ENCODE measurements around the gene CDK14. TPM values are rescaled to one million over a fixed set of nuclear protein-coding genes. Genes with fewer than 3 reads are reported as not detected.

Gene CDK14
- total and polyA plus RNA-seq, 2 donors (not counting 3 experiments of a cell fraction or from before 2014, with no cell fraction given): 5.5 to 34.2 TPM

GRCh38 chr7:90958647-90959046, 362.5 kb downstream of the CDK14 start:
- no peak for DNase-seq (ENCODE audit: low read depth, low spot score)
- no peak for TF ChIP-seq GATA2 (IDR thresholded peaks at IDR 0.05; ENCODE audit: insufficient read depth, insufficient read length, low read depth, low read length)
- no peak for TF ChIP-seq FOS (IDR thresholded peaks at IDR 0.05; ENCODE audit: borderline replicate concordance, insufficient read depth, low read length)
- TF ChIP-seq POLR2A (IDR thresholded peaks at IDR 0.05; ENCODE audit: low read depth, low read length): no peak
- TF ChIP-seq EZH2 (IDR thresholded peaks at IDR 0.05; ENCODE audit: borderline replicate concordance, low read depth, low read length, severe bottlenecking): no peak
- no peak for TF ChIP-seq POLR2AphosphoS5 (IDR thresholded peaks at IDR 0.05; ENCODE audit: insufficient read depth, low read depth, low read length)
- no peak for TF ChIP-seq MYC (IDR thresholded peaks at IDR 0.05; ENCODE audit: low read depth, low read length)
- TF ChIP-seq JUN (IDR thresholded peaks at IDR 0.05; ENCODE audit: borderline replicate concordance, insufficient read depth, insufficient read length, low read depth): no peak
- no peak for TF ChIP-seq MAX (IDR thresholded peaks at IDR 0.05; ENCODE audit: insufficient read depth, insufficient read length)
- no peak for TF ChIP-seq CTCF (IDR thresholded peaks at IDR 0.05; ENCODE audit: extremely low read depth in 1 of 2, insufficient read depth in 1 of 2, low read depth in 1 of 2, low read length in 2 of 2)
- intact Hi-C loops (cut with micrococcal nuclease) (no loop called here), dilution Hi-C loops (cut with MboI; ENCODE audit: extremely low pct_ligation_motif_present, low sequenced_read_pairs) (no loop called here)
- H3K9ac ChIP-seq (replicated peaks; ENCODE audit: extremely low read depth, insufficient read depth, low read length): no peak overlapping the region
- no peaks in the 10 kb centered on the region for H3K9me3 ChIP-seq (replicated peaks; ENCODE audit: control insufficient read depth, insufficient read depth, low read length)
- no peaks in the 10 kb centered on the region for H4K20me1 ChIP-seq (replicated peaks; ENCODE audit: control insufficient read depth, extremely low read depth, insufficient read depth, low read length)
- no peaks in the 10 kb centered on the region for H3K27me3 ChIP-seq (ENCODE audit: control insufficient read depth in 2 of 2, insufficient read depth in 2 of 2, low read length in 2 of 2)
- H3K9me1 ChIP-seq (replicated peaks; ENCODE audit: control insufficient read depth, extremely low read depth, insufficient read depth, low read length): no peaks in the 10 kb centered on the region
- no peak overlapping the region for H2AFZ ChIP-seq (ENCODE audit: low read depth, low read length)
- no peak overlapping the region for H3K4me3 ChIP-seq (replicated peaks in 1 of 3; ENCODE audit: insufficient read depth in 1 of 3, low read depth in 1 of 3, low read length in 3 of 3)
- H3K79me2 ChIP-seq (ENCODE audit: control insufficient read depth, insufficient read depth, low read length): no peaks in the 10 kb centered on the region
- no peaks in the 10 kb centered on the region for H3K36me3 ChIP-seq (ENCODE audit: control insufficient read depth in 2 of 2, extremely low read depth in 1 of 2, insufficient read depth in 2 of 2, low read length in 2 of 2)
- H3K4me2 ChIP-seq (ENCODE audit: insufficient read depth, low read length): no peak overlapping the region
- H3K4me1 ChIP-seq (ENCODE audit: control insufficient read depth, extremely low read depth, insufficient read depth, low read length): no peaks in the 10 kb centered on the region
- ChIA-PET CTCF (interaction anchor here (0.8 to 1.3 kb wide), 4 partner anchors 21 to 76 kb away, joined by 3 to 4 read pairs (median 3); no protein-coding TSS in a partner anchor), POLR2A (no interaction called here)
- H3K27ac ChIP-seq (ENCODE audit: insufficient read depth, low read depth, low read length): no peak overlapping the region
- BruUV-seq (replicated peaks): no TSS peak
- FAIRE-seq: no peak
